Activated CD4-positive, CD25-positive, alpha-beta regulatory T cell (primary cell): Measurements from ENCODE around the gene ZDHHC24.
A peak's percentile ranks its signal among the peaks of the same experiment; 100 is the strongest.
"Not testable (repeated sequence)": the region's sequence is repeated elsewhere in the genome, so short reads cannot be mapped to it uniquely, and the experiment has no call there.

ENCODE experiments used
- DNase-seq, 4 experiments: peaks; one replicate each; lab custom pipeline; 2025; lab: John Stamatoyannopoulos, UW

The ZDHHC24 gene, protein sequence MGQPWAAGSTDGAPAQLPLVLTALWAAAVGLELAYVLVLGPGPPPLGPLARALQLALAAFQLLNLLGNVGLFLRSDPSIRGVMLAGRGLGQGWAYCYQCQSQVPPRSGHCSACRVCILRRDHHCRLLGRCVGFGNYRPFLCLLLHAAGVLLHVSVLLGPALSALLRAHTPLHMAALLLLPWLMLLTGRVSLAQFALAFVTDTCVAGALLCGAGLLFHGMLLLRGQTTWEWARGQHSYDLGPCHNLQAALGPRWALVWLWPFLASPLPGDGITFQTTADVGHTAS

GRCh38 chr11:66545701-66546367 is at the start of gene ZDHHC24:
TSS of gene ZDHHC24 (minus strand) at chr11:66546048. CDS start at chr11:66546003, 45 bp downstream.
- DNase-seq = peak; percentile 45 to 79 (median 68)

- DNase-seq = no peak
Observed at GRCh38 chr11:66595245-66595904, 49.5 kb upstream of the ZDHHC24 start.

DNA sequence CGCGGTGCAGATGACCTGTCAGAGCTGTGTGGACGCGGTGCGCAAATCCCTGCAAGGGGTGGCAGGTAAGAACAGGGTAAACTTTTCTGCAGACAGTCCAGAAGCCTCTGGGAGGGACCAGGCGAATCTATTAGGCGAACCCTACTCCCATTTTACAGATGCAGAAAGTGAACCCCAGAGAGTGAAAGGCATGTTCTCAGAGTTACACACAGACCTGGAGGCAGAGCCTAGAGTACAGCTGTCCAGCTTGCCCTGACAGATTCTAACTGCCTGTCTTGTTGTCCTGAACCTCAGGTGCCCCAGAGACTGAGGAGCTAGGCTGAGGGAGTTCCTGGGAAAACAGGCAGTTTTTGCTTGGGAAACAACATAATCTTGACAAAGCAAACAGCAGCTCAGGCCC is 47.8 kb upstream of the ZDHHC24 start:
- DNase-seq = no peak

GRCh38 chr11:66593303-66593635 is 47.4 kb upstream of the ZDHHC24 start:
- DNase-seq = no peak

DNA sequence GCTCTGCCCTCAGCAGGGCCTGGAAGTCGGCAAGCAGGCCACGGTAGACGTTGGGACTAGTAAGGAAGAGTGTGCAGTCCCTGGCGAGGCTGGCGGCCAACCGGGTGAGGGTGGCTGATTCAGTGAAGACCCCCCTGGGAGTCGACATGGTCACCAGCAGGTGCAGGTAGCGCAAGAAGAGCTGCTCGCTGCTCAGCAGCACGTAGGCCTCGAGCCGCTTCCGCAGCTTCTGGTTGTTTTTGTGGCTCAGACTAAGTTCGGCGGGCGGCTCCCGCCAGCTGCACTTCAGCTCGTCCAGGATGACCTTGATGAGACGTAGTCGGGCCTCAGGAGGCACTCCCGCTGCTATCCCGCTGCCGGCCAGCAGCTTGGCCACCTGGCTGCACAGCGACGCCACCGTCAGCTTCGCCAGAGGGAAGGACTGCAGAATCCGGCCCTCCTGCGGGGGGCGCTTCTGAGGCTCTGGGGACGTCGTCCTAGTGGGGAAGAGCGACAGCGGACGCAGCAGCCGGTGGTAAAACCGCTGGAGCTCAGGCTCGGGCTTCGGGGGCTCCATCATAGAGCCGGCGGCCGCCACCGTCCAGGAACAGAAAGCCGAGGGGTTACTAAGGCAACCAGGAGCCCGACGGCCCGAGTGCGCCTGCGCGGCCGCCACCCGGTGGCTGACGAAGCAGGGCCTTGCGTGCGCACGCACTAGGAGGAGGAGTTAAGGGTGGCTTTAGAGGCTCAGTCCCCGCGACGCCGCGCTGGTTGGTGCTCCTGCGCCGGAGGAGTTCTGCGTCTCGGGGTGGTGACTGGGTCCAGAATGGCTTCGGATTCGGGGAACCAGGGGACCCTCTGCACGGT is 46.8 kb upstream of the ZDHHC24 start, which contains the start of the genes CCDC87 and CCS:
TSS of gene CCDC87 (minus strand) at position 607 of the 846 bp plus-strand sequence. CDS start at position 559, 48 bp downstream.
TSS of gene CCS (plus strand) at position 729 of the 846 bp plus-strand sequence. CDS start at position 806, 77 bp downstream.
- DNase-seq = peak; percentile 96 to 99 (median 96)

DNA sequence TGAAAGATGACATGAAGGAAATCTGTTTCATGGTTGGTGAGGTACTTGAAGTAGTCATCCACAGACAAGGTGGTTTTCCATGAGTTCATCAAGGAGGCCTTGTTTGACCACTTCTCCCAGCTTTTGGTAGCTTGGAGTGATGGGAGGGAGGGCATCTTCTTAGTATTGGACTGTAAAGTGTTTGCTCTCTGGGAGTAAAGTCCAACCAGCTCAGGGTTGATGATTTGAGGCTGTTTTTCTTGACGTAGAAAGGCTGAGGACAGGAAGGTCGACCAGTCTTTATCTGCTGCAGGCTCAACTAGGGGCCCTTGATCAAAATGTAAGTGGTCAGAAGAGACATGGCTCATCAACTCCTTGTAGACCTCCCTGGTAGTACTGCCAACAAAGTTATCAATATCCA is 45.3 kb upstream of the ZDHHC24 start:
- no peak for DNase-seq

GRCh38 chr11:66589996-66590675 is 44.3 kb upstream of the ZDHHC24 start:
- DNase-seq = no peak

- DNase-seq = not testable (repeated sequence)
Observed at GRCh38 chr11:66589315-66589714, 43.5 kb upstream of the ZDHHC24 start.

GRCh38 chr11:66586136-66586535 is 40.3 kb upstream of the ZDHHC24 start:
- DNase-seq = no peak

DNA sequence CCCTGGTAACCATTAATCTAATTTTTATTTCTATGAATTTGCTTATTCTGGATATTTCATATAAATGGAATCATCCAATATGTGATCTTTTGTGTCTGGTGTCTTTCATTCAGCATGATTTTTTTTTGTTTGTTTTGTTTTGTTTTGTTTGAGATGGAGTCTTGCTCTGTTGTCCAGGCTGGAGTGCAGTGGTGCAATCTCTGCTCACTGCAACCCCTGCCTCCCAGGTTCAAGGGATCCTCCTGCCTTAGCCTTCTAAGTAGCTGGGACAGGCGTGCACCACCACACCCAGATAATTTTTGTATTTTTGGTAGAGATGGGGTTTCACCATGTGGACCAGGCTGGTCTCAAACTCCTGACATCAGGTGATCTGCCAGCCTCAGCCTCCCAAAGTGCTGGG is 39.6 kb upstream of the ZDHHC24 start:
- DNase-seq = not testable (repeated sequence)

DNA sequence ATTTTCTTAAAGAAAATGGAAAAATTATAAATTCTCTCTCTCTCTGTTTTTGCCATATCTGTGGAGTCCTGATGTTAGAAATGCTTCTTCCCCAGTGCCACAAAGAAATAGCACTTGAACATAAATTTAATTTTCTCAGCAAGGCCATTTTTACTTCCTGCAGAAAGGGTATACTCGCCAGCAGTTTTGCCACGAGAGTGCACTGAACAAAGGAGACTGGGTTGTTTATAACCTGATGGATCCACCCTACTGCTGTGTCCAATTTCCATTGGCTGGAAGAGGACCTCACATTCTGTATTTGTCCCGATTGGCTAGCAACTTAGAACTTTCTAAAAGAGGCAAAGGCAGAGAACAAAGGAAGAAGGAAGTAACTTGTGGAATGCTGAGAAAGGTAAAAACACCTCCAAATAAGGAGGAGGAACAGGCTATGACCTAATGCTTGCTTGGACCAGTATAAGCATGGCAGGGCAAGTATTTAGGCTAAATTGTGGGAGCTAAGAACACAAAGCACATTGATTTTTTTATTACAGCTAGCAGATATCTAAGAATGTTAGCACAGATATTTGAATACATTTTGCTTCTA is 36.8 kb upstream of the ZDHHC24 start:
- not testable (repeated sequence) for DNase-seq

GRCh38 chr11:66581261-66581660 is 35.4 kb upstream of the ZDHHC24 start:
- no peak for DNase-seq

- no peak for DNase-seq
Observed at GRCh38 chr11:66580803-66581202, 35.0 kb upstream of the ZDHHC24 start.

DNA sequence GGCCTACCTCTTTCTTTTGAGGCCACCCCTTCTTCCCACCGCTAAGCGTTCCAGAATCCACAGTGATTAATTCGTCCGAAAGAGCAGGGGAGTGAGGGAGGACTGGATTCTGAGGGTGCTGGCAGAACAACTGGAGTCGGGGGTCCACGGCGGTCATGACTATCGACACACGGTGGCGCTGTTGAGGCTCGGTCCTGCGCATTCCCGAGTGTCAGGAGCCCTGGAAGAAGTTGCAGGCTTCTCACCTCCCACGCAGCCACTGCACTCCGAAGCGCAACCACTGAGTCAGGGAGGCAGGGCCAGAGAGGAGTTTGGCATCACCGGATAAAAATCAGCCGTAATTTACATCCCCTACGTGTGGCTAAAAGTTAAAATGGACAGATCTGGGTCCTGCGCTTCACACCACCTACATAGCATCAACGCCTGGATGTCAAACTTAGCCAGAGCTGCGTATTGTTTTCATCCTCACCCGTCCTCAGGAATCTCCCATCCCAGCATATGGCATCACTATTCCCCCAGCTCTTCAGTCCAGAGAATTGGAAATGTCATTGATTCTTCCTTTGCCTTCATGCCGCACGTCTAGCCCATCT is 33.3 kb upstream of the ZDHHC24 start:
- DNase-seq = peak; percentile 44 to 70 (median 55)

- no peak for DNase-seq
Observed at GRCh38 chr11:66570850-66571180, 25.0 kb upstream of the ZDHHC24 start.

DNA sequence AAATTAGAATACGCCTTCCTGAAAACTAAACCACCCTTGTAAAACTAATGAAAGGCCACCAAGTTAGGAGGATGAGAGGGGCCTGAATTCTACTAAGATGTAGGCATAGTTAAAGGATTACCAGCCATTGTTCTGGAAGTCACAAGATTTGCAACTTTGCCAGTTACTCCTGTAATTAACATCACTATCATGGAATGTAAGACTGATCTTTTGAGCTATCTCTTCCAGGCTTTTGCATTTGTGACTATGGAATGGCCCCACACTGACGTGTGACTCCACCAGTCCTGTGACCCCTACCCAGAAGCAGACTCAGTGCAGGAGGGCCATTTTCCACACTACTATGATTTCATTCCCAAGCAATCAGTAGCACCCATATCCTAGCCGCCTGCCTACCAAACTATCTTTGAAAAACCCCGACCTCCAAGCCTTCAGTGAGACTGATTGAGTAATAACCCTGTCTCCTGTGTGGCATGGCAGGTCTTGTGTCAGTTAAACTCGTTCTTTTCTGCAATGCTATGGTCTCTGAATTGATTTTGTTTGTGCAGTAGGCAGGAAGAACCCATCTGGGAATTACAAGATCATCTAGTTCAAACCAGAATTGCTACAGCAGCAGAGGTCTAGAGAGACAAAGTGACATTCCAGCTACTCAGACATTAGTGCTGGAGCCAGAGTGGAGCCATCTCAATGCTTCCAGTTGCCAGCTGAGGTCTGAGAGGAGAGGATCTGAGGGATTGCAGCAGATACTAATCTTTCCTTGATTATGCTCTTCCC is 24.4 kb upstream of the ZDHHC24 start:
- no peak for DNase-seq

DNA sequence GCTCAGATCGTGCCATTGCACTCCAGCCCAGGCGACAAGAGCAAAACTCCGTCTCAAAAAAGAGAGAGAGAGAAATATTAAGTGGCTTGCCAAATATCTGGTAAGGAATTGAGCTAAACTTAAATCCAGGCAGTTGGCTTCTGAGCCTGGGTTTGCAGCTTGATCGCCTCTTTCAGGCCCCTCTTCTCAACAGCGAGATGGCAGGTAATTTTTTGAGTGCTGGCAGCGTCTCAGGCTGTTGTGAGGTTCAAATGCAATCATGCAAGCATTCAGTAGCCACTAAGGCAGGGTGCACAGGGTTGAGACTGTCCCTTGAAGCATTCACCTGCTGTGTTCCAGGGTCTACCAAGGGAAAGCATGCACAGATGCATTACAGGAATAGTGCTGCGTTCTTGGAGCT is 23.2 kb upstream of the ZDHHC24 start:
- no peak for DNase-seq

- peak; percentile 25 to 36 (median 32) for DNase-seq
Observed at GRCh38 chr11:66568124-66568916, 22.5 kb upstream of the ZDHHC24 start, which contains the start of gene CTSF. TSS of gene CTSF (minus strand) at chr11:66568606. CDS start at chr11:66568486, 120 bp downstream.

DNA sequence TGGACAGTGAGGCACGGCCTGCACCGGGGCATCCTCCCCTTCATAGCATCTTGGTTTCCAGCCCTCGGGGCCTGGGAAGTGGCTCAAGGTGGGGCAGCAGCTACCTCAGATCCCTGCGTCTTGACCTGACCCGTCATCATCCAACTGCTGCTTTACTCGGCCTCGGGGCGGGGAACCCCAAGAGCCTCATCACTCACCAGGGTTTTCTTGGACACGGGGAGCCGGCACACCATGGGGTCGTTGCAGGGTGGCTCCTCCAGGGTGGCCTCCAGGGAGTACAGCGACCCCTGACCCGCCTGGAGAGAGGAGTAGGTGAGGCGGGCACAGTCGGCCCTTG is 21.9 kb upstream of the ZDHHC24 start:
- DNase-seq = no peak
